Stimulated activated CD8-positive, alpha-beta memory T cell treated with anti-CD3 and anti-CD28 coated beads, Interleukin-2, amount 100 ng/mL, for 48 hours (primary cell): ENCODE data around the gene FAM53A.

Source experiments
- DNase-seq, 2 donors: peaks; one replicate each; pipeline ENCODE4 v3.0.0-alpha.2; 2020; ENCODE audit warnings: low read depth in 2 of 2

FAM53A gene

DNA sequence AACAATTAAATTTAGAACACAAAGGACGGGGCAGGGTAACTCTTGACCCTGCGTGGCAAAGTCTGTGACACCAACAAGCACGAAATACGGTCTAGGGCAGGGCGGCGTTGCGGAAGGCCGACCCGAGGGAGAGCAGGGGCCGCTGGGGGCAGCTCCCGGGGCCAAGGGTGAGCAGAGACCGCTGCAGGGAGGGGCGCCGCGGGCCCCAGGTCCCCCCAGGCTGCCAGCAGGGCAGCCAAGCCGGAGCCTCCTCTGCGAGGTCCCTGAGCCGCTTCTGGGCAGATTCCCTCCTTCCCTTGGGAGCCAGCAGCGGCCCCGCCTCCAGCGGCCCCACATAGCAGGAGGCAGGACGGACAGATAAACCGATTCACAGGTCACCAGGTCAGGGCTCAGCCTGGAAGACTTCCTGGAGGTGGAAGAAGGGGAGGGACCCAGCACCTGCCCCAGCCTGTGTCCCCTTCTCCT lies 90.2 kb downstream of the FAM53A start:
- DNase-seq, result no peak

DNA sequence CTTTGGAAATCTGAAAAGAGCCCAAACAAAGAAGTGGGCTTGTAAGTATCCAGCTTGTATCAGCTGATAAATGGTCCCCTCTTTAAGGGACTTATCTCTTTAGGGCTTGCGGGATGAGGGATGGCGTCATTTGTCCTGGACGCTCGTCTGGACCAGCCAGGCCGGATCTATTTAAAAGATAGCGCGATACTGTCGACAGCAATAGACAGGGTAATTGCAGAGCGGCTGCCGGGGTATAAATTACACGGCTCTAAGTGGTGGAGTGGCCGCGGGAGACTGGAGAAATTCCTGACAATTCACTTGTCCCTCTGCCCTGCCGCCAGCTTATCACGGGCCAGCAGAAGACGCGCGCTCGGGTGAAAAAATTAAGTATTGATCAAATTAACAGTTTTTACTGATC lies 90.7 kb downstream of the FAM53A start:
- no peak for DNase-seq

DNA sequence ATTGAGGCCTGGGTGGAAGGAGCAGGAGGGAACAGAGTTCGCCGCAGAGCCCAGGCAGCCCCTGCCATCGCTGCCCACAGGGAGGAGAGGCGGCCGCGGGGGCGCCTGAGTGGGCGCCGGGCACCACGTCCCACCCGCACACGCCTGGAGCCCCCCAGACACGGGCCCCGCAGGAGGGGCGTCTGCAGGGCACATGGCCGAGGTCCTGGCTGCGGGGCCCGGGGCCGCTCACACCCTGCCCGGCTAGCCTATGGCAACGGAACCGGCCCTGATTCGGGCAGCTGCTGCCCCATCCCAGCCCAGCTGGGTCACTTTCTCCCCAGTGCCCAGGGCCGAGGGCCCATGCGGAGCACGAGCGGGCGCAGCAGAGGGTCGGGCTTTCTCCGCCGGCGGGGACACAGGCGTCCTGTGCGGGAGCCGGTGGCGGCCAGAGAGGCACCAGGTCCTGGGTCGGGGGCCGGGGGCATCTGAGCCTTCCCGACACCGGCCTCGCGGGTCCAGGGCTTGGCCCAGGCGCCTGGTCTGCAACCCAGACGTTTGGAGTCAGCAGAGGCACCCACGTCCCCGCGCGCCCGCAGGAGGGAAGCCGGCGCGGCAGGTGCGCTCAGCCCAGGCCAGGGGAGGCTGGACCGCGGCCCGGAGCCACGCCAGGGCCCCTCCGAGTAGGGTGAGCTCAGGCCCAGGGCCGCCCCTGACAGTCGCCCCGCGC lies 91.2 kb downstream of the FAM53A start:
- DNase-seq, result no peak

DNA sequence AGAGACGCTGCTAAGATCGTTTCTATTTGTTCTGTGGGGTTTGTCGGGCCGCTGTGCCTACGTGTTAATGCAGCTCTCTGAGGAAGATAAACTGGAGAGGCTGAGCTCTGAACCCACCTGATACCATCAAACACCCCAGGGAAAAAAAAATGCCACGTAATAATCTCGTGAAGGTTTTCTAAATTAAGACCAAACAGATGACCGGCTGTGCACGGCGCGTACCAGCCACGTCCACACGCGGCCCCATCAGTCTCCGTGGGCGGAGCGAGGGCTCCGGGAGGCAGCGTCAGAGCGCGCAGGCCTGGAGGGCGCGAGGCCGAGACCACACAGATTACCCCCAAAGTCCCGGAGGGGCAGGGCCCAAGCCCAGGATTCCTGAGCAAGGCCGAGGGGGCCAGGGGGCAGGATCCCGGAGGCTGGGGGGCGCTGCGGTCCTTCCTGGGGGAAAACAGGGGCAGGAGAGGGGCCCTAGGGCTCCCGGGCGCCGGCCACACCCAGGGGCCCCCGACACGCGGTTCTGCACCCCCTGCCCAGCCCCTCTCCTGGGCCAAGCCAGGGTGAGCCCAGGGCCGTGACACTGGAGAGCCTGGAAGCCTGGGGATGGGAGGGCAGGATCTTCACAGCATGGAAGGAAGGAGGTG lies 91.9 kb downstream of the FAM53A start:
- no peak for DNase-seq

DNA sequence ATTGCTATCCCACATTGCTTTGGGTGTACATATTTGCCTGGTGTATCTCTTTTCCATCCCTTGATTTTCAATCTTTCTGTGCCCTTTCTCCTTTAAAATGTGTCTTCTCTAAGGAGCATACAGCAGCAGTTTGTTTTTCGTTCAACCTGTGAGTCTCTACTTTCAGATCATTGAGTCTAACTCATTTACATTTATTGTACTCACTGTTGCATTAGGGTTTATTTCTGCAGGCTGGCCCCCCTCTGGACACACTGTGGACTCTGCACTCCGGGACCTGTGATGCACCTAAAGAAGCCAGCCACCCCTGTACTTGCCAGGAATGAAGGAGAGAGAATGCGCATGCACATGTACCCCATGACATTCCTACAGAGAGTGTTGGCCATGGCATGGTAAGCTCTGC lies 93.0 kb downstream of the FAM53A start:
- no peak for DNase-seq

DNA sequence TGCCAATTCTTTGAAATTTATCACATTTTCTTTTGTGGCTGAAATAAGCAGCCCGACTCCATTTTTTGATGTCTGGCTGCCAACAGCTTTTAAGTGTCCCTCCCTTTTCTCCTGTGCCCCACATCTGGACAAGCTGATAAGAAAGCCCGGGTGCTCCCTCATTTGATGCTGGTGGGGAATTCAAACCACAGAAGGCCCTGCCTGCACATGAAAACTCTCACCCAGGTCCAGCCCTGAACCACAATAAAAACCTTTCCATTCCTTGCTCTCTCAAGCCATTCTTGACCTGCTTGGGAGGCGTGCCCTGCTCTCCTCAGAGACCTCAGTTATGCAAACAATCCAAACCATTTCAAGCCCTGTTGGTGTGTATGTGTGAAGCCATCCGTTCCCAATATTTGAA lies 93.9 kb downstream of the FAM53A start:
- DNase-seq, result no peak
